GM18499 (cell line): ENCODE data around the gene ADAMTS19.
"Not testable (repeated sequence)": the region's sequence is repeated elsewhere in the genome, so short reads cannot be mapped to it uniquely, and the experiment has no call there.

Source experiments
- ATAC-seq: cut with Tn5 transposase; IDR thresholded peaks from one replicate; pipeline ENCODE4 v1.9.1; 2021; ENCODE audit warnings: moderate number of reproducible peaks; ENCODE audit not compliant: insufficient read depth, unreplicated experiment

The ADAMTS19 gene, protein sequence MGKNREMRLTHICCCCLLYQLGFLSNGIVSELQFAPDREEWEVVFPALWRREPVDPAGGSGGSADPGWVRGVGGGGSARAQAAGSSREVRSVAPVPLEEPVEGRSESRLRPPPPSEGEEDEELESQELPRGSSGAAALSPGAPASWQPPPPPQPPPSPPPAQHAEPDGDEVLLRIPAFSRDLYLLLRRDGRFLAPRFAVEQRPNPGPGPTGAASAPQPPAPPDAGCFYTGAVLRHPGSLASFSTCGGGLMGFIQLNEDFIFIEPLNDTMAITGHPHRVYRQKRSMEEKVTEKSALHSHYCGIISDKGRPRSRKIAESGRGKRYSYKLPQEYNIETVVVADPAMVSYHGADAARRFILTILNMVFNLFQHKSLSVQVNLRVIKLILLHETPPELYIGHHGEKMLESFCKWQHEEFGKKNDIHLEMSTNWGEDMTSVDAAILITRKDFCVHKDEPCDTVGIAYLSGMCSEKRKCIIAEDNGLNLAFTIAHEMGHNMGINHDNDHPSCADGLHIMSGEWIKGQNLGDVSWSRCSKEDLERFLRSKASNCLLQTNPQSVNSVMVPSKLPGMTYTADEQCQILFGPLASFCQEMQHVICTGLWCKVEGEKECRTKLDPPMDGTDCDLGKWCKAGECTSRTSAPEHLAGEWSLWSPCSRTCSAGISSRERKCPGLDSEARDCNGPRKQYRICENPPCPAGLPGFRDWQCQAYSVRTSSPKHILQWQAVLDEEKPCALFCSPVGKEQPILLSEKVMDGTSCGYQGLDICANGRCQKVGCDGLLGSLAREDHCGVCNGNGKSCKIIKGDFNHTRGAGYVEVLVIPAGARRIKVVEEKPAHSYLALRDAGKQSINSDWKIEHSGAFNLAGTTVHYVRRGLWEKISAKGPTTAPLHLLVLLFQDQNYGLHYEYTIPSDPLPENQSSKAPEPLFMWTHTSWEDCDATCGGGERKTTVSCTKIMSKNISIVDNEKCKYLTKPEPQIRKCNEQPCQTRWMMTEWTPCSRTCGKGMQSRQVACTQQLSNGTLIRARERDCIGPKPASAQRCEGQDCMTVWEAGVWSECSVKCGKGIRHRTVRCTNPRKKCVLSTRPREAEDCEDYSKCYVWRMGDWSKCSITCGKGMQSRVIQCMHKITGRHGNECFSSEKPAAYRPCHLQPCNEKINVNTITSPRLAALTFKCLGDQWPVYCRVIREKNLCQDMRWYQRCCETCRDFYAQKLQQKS

DNA sequence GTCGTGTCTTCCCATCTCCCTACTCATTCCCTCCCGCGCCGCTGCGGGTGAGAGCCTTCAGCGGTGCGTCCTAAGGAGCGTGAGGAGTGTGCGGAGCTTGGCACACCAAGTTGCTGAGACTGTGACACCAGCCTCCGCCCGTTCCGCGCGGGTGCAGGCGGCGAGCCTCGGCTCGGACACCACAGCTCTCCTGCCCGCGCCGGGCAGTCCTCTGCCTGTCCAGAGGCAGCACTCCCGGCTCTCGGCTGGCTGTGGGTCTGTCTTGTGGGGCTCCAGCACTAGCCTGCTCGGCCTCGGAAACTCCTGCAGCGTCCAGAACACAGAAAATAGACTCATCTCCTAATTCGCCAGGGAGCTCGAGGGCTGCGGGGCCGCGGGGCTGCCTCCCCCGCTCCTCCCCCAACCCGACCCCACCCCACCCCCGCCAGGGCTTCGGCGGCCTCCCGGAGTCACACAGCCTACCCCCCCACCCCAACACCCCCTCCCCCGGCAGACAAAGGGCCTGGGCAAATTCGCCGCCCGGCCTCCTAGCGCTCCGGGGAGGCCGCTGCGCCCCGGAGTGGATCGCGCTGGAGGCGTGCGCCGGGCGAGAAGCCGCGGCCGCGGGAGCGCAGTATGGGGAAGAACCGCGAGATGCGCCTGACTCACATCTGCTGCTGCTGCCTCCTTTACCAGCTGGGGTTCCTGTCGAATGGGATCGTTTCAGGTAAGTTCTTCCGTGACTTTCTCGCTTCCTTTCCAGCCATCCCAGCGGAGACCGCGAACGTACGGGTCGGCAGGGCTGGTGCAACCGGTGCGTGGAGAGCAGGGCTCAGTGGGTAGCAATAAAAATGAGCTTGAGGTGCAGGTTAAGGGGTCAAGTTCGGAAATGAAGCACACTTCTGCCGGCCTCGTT, at the start of gene ADAMTS19:
Gene ADAMTS19, plus strand, starts transcription at position 522 of the 895 bp plus-strand sequence. Its CDS starts 94 bp downstream, at position 616.
- ATAC-seq = no peak

DNA sequence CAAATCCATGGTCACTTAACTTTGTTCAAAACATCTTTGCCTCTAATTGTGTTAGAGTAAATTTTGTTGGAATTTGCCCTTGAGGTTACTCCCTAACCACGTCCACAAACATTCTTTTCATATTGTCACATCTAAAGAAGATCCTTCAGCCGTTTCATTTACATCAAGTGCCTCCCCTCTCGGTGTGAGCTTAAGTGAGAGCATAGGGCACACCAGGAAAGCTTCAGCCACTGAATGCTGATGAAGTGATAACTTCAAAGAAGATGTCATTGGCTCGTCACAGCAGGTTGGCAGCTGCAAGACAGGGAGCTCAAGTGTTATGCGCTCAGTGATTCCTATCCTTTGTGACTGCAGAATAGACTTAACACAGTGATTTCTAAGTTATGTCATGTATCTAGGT, 49.6 kb upstream of the ADAMTS19 start:
- ATAC-seq = no peak

DNA sequence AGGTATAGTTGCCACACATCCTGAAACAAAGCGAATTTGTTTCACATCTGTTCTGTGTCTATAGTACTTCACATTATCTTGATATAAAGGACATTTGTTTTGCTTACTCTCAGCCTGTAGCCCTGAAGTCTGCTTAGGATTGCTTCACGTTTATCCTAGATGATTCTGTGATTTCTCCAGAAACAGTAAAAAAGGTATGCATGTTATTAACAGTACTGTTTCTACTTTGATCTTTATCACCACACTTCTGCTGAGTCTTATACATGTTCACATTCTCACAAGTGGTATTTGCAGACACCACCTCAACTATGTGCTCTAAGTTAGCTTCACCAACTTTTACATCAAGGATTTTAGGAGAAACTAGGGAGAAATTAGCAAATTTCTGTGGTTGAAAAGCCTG, 47.4 kb upstream of the ADAMTS19 start:
- ATAC-seq = no peak

DNA sequence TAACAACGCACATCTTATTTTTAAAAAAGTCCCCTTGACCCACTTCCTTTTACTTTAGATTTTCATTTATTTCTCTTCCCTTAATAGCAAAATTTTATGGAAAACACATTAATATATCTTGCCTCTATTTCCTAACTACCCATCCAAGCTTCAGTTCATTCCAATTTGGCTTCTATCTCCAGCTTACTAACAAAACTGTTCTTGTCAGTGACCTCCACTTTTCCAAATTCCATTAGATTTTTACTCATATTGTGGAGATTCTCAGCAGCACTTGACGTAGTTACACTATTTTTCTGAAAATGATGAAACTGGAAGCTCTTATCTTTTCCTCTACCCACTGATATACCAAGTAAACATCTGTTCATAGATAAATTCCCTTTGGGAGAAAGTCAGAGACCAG, 46.5 kb upstream of the ADAMTS19 start:
- no peak for ATAC-seq

DNA sequence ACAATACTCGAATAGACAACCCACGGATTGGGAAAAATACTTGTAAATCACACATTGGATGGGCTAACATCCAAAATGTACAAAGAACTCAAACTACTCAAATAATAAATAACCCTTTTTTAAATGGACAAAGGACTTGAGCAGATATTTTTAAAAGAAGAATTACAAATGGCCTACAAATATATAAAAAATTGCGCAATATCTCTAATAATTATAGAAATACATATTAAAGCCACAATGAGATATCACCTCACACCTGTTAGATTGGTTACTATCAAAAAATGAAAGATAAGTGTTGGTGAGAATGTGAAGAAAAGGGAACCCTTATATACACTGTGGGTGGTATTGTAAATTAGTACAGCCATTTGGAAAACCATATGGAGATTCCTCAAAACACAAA, 40.8 kb upstream of the ADAMTS19 start:
- no peak for ATAC-seq

DNA sequence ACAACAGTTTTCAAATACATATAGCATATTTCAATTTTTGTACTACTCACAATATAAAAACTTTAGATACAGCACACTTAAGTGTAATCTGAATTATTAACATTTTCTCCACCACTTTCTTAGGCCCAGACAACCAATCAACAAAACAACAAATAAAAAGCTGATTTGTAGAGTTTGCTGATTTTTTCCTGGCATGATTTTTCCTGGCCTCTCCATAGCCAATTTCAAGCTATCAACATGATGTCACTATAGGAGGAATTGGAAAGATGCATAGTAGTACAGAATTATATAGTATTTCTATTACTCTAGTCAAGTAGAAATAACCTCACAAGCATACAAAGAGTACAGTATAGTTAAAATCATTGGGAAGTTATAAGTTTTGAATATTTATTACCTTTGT, 35.1 kb upstream of the ADAMTS19 start:
- ATAC-seq = no peak

DNA sequence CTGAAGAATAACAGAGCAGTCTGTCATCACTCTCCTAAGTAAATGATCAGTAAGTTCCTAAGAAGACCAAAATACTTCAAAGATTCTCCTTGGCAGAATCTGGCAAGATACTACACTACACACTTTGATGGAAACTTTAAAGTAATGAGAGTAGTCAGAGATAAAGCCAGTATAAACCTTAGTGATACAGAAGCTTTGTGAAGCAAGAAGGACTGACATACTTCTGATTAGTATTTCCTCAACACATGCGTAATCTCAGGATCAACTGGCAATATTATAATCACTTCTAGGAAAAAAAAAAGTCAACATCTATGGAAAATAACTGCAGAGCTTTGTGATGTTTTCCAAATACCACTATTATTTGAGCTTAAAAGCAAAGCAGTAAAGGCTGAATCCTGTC, 34.0 kb upstream of the ADAMTS19 start:
- ATAC-seq = no peak

DNA sequence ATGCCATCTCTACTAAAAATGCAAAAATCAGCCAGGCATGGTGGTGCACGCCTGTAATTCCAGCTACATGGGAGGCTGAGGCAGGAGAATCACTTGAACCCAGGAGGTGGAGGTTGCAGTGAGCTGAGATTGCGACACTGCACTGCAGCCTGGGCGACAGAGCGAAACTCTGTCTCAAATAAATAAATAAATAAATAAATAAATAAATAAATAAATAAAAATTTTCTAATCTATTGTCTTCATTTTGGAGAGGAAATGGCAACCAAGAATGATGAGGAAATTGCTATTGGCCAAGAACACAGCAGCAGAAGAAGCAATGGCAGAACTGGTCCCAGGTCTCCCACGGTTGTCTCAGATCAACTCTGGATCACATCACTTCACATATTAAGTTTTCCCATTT, 31.5 kb upstream of the ADAMTS19 start:
- not testable (repeated sequence) for ATAC-seq

DNA sequence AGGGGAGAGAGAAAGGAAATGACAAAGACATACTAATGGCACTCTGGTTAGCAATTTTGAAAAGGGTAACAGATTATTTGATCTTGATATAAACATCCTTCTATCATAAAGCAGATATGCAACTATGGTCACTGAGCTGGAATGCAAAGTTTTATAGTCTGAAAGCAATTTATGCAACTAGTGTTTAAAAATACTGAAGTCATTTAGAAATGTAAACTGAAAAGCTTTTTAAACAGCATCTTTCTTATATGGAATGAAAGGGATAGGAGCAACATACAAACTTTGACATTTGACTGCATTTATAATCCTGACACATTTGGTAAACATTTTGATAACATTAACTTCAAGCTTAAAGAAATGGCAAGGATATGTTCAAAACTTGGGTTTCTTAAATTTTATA, 28.7 kb upstream of the ADAMTS19 start:
- no peak for ATAC-seq

DNA sequence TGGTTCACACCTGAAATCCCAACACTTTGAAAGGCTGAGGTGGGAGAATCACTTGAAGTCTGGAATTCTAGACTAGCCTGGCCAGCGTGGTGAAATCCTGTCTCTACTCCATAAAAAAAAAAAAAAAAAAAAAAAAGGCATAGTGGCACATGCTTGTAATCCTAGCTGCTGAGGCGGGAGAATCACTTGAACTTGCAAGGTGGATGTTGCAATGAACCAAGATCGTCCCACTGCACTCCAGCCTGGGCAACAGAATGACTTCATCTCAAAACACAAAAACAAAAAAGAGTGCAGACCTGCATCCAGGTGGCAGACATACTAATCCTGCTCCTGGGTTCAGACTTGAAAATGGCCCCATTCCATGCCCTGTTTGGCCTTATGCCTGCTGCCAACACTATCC, 21.8 kb upstream of the ADAMTS19 start:
- no peak for ATAC-seq

DNA sequence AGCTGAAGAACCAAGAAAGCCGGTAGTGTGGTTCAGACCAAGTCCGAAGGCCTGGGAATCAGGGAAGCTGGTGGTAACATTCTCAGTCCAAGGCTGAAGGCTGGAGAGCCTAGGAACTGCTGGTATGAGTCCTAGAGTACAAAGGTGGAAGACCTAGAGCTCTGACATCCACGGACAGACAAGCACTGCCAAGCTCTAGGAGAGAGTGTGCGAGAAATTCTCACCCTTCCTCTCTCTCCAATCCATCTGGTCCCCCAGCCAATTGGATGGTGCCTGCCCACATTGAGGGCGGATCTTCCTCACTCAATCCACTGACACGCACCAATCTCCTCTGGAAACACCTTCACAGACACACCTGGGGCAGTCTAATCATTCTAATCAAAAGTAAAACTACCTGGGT, 19.7 kb upstream of the ADAMTS19 start:
- ATAC-seq = no peak

DNA sequence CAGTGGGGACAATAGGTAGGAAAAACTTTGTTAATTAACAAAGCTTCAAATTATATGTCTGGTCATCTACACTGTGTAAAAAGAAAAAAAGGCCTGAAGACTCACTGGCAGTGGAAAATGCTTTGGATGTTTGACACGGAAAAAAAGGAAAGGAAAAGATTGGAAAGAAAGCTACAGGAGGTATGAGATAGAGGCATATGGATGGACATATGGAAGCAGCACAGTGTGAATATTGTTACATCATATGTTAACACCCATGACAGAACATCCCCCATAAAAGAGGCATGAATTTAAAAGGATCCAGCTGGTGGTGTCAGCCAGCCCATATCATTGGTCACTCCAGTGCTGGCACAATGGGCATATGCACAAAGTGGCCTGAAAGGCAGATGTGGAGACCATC, 19.0 kb upstream of the ADAMTS19 start:
- no peak for ATAC-seq

DNA sequence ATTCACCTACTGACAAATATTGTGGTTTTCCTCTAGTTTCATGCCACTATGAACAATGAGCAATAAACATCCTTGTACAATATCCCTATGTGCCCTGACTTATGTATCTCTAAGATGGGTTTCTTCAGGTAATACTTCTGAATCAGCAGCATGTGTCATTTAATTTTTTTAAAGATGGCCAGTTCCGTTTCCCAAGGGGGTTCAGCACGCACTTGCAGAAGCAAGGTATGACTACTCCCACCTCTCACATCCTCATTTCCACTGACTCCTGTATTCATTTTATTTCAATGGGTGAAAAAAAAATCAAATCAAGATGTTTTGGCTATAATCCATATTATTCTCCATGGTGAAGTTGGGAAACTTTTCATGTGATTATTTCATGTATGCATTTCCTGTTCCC, 14.7 kb upstream of the ADAMTS19 start:
- peak; percentile 76 for ATAC-seq

DNA sequence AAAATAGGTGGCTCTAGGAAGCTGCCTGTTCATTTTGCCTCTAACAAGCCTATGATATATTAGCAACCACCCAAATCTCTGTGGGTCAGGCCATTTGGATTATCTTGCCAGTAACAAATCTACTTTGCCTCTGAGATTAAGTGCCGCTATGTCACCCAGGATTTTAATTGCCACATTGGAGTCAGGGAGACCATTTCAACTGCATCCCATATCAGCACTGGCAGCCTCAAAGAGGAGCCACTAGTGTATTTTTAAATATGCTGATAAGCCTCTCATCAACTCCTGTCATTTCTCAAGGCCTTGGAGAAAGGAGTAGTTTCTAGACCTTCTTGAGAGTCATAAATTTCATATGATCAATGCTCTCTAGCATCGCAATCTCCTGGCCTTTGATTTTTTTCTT, 12.1 kb upstream of the ADAMTS19 start:
- no peak for ATAC-seq

DNA sequence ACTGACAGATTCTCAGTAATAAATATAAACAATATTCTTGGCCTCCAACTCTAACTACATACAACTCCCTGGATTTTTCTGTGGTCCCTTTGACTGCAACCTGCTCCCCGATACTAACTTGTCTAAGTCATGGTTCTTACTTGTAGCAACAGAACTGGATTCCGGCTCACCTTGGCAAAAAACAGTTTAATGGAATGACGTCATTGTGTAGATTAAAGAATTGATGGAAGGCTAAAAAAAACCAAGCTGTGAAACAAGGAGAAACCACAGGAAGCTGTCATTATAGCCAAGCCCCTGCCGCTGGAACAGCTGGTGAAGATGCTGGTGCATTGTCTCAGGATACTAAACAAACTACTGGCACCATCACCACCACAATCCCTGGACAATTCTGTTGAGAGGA, 11.4 kb upstream of the ADAMTS19 start:
- ATAC-seq = no peak

DNA sequence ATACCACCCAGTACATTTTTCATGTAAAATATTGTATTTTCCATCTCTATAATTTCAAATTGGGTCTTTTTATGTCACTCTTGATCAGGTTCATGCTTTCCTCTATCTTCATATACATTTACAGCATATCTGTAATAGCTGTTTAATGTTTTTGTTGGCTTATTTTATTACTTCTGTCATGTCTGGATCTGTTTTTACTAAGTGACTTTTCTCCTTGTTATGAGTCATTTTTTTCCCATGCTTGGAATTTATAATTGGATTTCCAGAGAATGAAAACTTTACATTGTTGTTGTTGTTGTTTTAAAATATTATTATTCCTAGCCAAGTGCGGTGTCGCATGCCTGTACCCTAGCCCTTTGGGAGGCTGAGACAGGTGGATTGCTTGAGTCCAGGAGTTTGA, 5.6 kb upstream of the ADAMTS19 start:
- ATAC-seq = no peak

DNA sequence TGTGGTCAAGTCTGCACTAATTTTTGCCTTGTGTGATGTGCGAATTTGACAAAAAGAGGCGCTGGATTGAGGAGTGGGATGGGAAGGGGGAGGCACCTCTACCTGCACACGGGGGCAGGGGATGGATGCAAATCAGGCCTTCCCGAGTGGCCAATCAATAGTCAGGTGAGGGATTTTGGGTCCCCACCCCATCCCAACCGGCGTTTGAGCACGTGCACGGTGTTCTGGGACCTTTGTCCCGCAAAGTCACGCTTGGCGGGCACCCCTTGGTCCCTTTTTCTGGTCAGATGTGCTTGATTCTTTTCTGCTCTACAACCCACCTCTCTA, 685 bp upstream of the ADAMTS19 start:
- ATAC-seq = no peak

DNA sequence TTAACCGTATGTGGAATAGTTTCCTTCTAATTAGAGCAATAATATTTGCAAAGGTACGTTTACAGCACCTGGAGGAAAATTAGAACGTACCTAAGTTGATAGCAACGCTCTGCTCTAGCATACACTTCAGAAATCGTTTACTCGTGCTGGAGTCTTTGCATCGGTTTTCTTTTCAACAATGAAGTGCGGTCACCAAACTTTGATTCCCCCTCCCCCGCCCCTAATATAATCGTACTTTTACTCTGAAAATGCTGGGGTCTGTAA, 506 bp downstream of the ADAMTS19 start:
- no peak for ATAC-seq

DNA sequence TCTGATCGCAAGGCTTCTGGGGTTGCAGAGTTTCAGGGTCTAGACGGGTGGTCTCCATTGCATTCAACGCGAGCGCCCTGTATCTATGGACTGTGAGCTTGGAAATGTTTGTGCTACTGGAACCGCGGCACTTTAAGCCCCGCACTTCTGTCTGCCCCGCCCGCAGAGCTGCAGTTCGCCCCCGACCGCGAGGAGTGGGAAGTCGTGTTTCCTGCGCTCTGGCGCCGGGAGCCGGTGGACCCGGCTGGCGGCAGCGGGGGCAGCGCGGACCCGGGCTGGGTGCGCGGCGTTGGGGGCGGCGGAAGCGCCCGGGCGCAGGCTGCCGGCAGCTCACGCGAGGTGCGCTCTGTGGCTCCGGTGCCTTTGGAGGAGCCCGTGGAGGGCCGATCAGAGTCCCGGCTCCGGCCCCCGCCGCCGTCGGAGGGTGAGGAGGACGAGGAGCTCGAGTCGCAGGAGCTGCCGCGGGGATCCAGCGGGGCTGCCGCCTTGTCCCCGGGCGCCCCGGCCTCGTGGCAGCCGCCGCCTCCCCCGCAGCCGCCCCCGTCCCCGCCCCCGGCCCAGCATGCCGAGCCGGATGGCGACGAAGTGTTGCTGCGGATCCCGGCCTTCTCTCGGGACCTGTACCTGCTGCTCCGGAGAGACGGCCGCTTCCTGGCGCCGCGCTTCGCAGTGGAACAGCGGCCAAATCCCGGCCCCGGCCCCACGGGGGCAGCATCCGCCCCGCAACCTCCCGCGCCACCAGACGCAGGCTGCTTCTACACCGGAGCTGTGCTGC, 1.0 kb downstream of the ADAMTS19 start:
- ATAC-seq = no peak
